GM19463 (cell line): ENCODE data around the gene SLC7A7.
A peak's percentile ranks its signal among the peaks of the same experiment; 100 is the strongest.
"Not testable (repeated sequence)": the region's sequence is repeated elsewhere in the genome, so short reads cannot be mapped to it uniquely, and the experiment has no call there.

ENCODE experiments used
- ATAC-seq: cut with Tn5 transposase; IDR thresholded peaks from one replicate; pipeline ENCODE4 v1.9.1; 2021; ENCODE audit warnings: mild to moderate bottlenecking, moderate library complexity; ENCODE audit not compliant: unreplicated experiment

SLC7A7 gene

GRCh38 chr14:22794551-22794951, 20.7 kb downstream of the SLC7A7 start:
- ATAC-seq, result peak; percentile 47

- ATAC-seq, result no peak
Measured at GRCh38 chr14:22793976-22794375, 21.3 kb downstream of the SLC7A7 start.

GRCh38 chr14:22793550-22793949, 21.7 kb downstream of the SLC7A7 start:
- ATAC-seq, result not testable (repeated sequence)

GRCh38 chr14:22792158-22792557, 23.1 kb downstream of the SLC7A7 start:
- ATAC-seq, result no peak

DNA sequence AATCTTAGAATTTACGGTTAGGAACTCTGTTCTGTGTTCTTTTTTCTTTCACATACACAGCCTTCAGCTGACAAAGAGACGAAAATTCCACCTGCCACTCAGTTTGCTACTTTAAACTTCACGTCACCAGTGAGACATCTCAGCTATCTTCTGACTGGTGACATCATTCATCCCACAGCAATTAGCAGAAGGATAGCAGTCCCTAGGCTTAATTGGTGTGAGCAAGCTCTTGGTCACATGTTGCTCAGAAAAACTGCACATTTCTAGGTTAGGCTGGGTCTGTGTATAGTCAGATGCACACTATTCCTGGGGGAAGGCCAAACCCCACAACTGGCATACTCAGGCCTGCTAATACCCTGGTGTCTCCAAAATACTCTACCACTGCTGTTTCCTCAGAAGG, 23.9 kb downstream of the SLC7A7 start:
- no peak for ATAC-seq

DNA sequence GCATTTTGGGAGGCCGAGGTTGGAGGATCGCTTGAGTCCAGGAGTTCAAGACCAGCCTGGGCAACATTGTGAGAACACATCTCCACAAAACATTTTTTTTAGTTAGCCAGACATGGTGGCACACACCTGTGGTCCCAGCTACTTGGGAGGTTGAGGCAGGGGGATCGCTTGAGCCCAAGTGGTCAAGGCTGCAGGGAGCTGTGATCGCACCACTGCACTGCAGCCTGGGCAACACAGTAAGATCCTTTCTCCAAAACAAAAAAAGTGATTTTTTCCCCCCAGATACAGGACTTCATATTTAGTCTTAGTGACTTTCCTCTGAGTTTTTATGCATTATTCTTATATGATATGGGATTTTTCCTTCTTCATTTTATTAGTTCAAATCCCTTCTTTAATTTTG, 28.6 kb downstream of the SLC7A7 start:
- ATAC-seq, result no peak

- no peak for ATAC-seq
Measured at GRCh38 chr14:22781301-22781991, 33.8 kb downstream of the SLC7A7 start.

GRCh38 chr14:22780941-22781300, 34.3 kb downstream of the SLC7A7 start:
- ATAC-seq, result no peak

DNA sequence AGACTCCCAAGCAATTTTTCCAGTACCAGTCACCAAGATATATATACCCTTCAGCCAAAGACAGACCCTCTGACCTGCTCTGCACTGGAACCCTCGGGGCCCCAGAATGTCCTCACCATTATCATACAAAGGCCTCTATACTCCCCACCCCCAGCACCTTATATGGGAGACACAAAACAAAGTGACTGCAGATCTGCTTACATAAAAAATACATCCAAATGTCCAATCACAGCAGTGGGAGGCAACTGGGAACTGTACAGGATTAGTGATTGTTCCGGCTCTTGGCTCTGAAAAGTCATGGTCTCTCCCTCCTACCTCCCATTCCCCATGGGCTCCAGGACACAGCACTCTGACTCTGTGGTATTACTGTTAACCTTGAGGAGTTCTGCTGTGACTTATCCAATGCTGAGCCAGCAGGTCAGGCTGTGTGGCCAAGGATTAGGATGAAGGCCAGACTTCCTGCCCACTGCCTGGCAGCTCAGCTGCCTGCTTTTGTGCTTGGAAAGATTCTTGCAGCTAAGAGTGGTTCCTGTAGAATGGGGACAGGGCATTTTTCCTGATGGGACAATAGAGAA, 35.0 kb downstream of the SLC7A7 start:
- no peak for ATAC-seq

- ATAC-seq, result no peak
Measured at GRCh38 chr14:22778084-22778483, 37.2 kb downstream of the SLC7A7 start.

- not testable (repeated sequence) for ATAC-seq
Measured at GRCh38 chr14:22776849-22777248, 38.4 kb downstream of the SLC7A7 start.

- ATAC-seq, result no peak
Measured at GRCh38 chr14:22776215-22776614, 39.0 kb downstream of the SLC7A7 start.

DNA sequence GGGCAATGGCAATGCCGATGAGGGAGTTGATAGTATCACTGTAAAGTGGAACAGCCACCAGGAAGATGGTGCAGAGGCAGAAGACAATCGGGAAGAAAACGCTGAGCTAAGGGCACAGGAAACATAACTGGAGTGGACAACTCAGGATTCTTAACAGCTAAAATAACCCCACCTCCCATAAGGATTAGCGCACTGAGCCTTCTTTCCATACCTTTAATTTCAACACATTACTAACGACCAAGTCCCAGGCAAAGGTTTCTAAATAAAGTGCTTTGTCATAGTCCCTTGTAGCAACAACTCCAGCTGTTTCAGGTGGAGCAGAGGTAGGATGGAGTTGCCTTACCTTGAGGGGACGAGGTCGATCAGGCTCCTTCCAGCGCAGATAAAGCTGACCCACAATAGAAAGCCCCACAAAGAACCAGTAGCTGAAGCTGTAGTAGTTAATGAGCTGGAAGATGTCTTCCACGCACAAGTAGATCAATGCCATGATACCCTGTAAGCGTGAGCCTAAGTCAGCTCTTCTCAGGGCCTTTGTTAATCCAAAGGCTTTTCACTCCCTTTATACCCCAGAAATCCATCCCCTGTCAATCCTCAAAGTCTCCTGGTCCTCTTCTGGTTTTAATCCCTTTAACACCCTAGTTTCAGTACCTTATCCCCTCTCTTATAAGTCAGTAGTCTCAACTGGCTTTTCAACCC, 41.1 kb downstream of the SLC7A7 start:
- ATAC-seq, result no peak

GRCh38 chr14:22773162-22774010, 41.8 kb downstream of the SLC7A7 start:
- no peak for ATAC-seq

- no peak for ATAC-seq
Measured at GRCh38 chr14:22772725-22773124, 42.5 kb downstream of the SLC7A7 start.

DNA sequence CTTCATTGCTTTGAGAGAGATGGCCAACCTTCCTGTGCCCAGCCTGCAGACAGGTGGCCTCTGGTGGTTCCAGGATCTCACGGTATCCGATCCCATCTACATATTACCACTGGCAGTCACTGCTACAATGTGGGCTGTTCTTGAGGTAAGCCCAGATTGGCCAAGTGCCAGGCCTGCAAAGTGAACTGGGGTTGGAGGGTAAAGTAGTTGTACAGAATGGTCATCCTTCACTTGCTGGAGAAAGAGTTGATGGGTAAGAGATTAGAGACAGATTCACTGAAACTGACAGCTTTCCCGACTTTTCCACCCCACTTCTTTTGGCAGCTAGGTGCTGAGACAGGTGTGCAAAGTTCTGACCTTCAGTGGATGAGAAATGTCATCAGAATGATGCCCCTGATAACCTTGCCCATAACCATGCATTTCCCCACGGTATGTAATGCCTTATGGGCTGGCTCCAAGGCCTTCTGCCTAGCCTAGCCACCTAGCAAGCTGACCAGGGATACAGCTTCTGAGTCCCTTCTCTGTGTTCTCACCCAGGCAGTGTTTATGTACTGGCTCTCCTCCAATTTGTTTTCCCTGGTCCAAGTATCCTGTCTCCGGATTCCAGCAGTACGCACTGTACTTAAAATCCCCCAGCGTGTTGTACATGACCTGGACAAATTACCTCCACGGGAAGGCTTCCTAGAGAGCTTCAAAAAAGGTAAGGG, 44.6 kb downstream of the SLC7A7 start:
- no peak for ATAC-seq

DNA sequence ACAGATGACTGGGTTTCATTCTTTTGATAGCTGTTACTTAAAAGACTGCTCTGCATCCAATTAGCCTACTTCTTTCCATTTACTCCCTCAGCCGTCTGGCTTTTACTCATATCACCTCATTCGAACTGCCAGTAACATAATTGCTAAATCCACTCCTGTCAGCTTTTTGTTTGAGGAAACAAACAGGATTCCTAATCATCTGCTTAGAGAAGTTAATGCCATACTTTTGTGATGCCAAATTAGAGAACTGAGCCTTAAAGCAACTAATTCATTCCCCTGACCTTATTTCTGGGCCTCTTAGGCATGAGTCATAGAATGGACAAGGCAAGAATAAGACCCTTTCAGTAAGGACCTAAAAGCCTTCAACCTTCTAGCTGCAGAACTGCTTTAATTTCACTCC, 45.9 kb downstream of the SLC7A7 start:
- ATAC-seq, result no peak

DNA sequence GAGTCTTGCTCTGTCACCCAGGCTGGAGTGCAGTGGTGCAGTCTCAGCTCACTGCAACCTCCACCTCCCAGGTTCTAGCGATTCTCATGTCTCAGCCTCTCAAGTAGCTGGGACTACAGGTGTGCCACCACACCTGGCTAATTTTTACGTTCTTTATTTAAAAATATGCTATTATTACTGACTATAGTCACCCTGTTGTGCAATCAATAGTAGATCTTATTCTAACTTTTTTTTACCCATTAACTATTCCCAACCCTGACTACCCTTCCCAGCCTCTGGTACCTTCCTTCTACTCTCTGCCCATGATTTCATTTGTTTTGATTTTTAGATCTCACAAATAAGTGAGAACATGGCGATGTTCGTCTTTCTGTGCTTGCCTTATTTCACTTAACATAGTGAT, 46.3 kb downstream of the SLC7A7 start:
- no peak for ATAC-seq

DNA sequence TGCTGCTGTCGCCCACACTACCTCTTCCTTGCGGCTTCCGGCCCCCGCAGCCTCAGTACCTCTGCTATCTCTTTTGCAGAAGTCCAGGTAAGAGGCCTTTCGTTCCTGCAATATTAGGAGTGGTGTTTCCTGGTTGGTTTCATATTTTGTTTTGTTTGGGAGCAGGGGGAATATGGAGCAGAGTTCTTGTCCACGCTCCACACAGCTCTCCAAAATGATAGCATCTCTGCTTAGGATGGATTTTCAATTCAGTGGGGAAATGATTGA, 48.0 kb downstream of the SLC7A7 start:
- no peak for ATAC-seq

DNA sequence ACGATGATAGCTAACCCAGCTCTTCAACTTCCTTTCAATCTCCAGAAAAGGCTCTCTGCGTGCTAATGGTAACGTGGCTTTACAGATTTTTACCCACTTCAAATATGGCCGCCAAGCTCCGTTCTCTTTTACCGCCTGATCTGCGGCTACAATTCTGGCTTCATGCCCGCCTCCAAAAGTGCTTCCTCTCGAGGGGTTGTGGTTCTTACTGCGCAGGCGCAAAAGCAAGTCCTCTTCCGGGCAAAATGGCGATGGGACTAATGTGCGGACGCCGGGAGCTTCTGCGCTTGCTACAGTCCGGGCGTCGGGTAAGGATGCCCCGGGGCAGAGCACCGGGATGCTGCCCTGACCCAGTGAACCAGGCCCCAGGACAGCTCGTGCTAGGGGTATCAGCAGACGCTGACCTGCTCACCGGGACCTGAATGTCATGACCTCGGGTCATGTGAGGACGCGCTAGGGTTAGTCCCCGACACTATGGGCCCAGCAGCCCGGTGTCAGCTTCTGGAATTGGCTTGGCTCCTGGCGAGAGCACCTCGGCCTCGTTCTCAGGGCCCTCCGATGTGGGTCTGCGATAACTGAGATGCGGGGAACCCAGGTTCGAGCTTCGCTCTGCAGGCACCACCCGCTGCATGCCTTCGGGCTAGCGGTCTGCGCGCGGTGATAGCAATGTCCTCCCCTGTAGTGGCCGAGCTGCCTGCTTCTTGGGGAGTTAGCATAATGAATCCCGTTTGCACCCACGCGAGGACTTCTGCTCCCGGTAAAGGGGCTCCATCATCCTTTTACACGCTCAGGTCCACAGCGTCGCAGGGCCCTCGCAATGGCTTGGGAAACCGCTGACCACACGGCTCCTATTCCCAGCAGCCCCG, 48.5 kb downstream of the SLC7A7 start, which contains the start of gene OXA1L:
OXA1L (plus strand) TSS at position 232 of the 866 bp plus-strand sequence; CDS start at position 246, 14 bp downstream.
- peak; percentile 78 for ATAC-seq
